Measurements from ENCODE around the gene NFASC. TPM values are rescaled to one million over a fixed set of nuclear protein-coding genes. Genes with fewer than 3 reads are reported as not detected.

NFASC gene
- total and polyA plus RNA-seq, 2 donors: 0.14 to 1.4 TPM

- H3K27ac ChIP-seq (ENCODE audit: low read depth in 1 of 2, low read length in 1 of 2): no peak overlapping the region
- no peak for DNase-seq (ENCODE audit: low read depth in 6 of 9, low spot score in 9 of 9)
- peaks cover 0 to 52% of the 10 kb centered on the region in 2 donors for H3K27me3 ChIP-seq (ENCODE audit: control insufficient read depth in 2 of 2, insufficient read depth in 1 of 2, low read length in 1 of 2)
- H3K9me3 ChIP-seq (ENCODE audit: control insufficient read depth in 2 of 2, insufficient read depth in 1 of 2, low read length in 1 of 2): no peaks in the 10 kb centered on the region
- H3K36me3 ChIP-seq (ENCODE audit: control insufficient read depth in 2 of 2, insufficient read depth in 2 of 2, low read length in 1 of 2): no peaks in the 10 kb centered on the region
- H3K4me3 ChIP-seq (ENCODE audit: low read length in 2 of 2): no peak overlapping the region
- 75% methylated on average over 5 of the region's 5 CpGs for WGBS
- no peaks in the 10 kb centered on the region for H3K4me1 ChIP-seq (ENCODE audit: control insufficient read depth in 2 of 2, insufficient read depth in 2 of 2, low read length in 2 of 2)
Measured at GRCh38 chr1:204924013-204924759, 53.5 kb downstream of the NFASC start.

DNA sequence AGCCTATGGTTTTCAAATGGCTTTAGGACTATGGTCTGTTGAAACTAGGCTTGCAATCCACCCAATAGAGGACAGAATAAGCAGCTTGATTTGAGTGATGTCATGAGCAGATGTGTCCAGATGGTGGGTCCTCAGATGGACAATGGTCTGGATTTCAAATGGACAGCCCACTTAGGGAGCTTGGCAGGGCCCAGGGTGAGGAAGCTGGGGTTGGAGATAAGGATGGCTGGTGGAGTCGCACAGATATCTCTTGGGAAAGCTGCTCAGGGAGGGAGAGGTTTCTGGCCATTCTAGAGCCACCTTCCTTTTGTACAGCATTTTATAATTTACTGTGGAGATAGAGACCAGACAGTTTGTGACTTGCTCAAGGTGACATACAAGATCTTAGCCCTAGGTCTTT lies 55.0 kb downstream of the NFASC start:
- no peaks in the 10 kb centered on the region for H3K36me3 ChIP-seq (ENCODE audit: control insufficient read depth in 2 of 2, insufficient read depth in 2 of 2, low read length in 1 of 2)
- no peak for DNase-seq (ENCODE audit: low read depth in 6 of 9, low spot score in 9 of 9)
- no peak overlapping the region for H3K27ac ChIP-seq (ENCODE audit: low read depth in 1 of 2, low read length in 1 of 2)
- H3K27me3 ChIP-seq (ENCODE audit: control insufficient read depth in 2 of 2, insufficient read depth in 1 of 2, low read length in 1 of 2): peaks cover 0 to 57% of the 10 kb centered on the region in 2 donors
- no peaks in the 10 kb centered on the region for H3K9me3 ChIP-seq (ENCODE audit: control insufficient read depth in 2 of 2, insufficient read depth in 1 of 2, low read length in 1 of 2)
- WGBS: 86% methylated on average over 1 of the region's 1 CpG
- no peak overlapping the region for H3K4me3 ChIP-seq (ENCODE audit: low read length in 2 of 2)
- no peaks in the 10 kb centered on the region for H3K4me1 ChIP-seq (ENCODE audit: control insufficient read depth in 2 of 2, insufficient read depth in 2 of 2, low read length in 2 of 2)

GRCh38 chr1:204927673-204928641 lies 57.3 kb downstream of the NFASC start:
- H3K4me1 ChIP-seq (ENCODE audit: control insufficient read depth in 2 of 2, insufficient read depth in 2 of 2, low read length in 2 of 2): no peaks in the 10 kb centered on the region
- no peak overlapping the region for H3K27ac ChIP-seq (ENCODE audit: low read depth in 1 of 2, low read length in 1 of 2)
- H3K4me3 ChIP-seq (ENCODE audit: low read length in 2 of 2): no peak overlapping the region
- H3K9me3 ChIP-seq (ENCODE audit: control insufficient read depth in 2 of 2, insufficient read depth in 1 of 2, low read length in 1 of 2): no peaks in the 10 kb centered on the region
- no peaks in the 10 kb centered on the region for H3K36me3 ChIP-seq (ENCODE audit: control insufficient read depth in 2 of 2, insufficient read depth in 2 of 2, low read length in 1 of 2)
- no peak for DNase-seq (ENCODE audit: low read depth in 6 of 9, low spot score in 9 of 9)
- 67% methylated on average over 11 of the region's 11 CpGs for WGBS
- peaks cover 0 to 42% of the 10 kb centered on the region in 2 donors for H3K27me3 ChIP-seq (ENCODE audit: control insufficient read depth in 2 of 2, insufficient read depth in 1 of 2, low read length in 1 of 2)

DNA sequence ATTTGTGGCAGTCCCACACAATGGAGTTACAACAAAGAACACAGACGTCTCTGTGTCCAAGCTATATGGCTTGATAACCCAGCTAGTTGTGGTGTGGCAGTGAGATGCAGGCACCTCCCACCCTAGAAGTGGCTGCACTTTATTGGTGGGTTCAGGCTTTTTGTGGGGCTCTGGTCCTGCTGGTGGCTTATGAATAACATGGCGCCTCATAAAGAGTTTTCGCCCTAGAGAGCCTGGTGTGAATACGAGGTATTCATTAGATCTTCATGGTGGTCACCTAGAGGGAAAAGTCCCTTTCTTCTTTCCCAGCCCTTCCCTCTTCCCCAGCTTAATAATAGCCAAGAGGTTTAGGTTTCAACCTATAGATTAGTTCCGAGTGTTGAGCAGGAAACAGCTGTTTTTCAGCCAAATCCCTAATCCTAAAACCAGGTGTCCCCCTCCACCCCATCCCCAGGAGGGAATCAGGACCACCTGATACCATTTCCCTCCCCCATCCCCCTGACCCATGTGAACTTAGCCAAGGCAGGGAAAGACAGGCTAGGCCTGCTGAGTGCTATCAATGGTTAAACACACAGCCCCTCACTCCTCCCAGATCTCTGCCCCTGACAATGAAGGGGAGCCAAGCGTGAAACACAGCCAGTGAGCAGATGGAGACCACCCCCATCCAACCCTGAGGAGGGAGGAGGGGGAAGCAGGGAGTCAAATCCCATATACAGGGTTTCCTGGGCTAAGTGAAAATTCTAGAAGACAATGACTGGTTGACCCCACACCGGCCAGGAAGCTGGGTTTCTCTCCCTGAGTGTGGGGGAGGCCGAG lies 58.2 kb downstream of the NFASC start:
- Histone ChIP-seq H3K4me3 (ENCODE audit: low read length in 2 of 2) (no peak overlapping the region), H3K27ac (ENCODE audit: low read depth in 1 of 2, low read length in 1 of 2) (no peak overlapping the region), H3K9me3 (ENCODE audit: control insufficient read depth in 2 of 2, insufficient read depth in 1 of 2, low read length in 1 of 2) (no peaks in the 10 kb centered on the region), H3K4me1 (ENCODE audit: control insufficient read depth in 2 of 2, insufficient read depth in 2 of 2, low read length in 2 of 2) (no peaks in the 10 kb centered on the region), H3K36me3 (ENCODE audit: control insufficient read depth in 2 of 2, insufficient read depth in 2 of 2, low read length in 1 of 2) (no peaks in the 10 kb centered on the region), H3K27me3 (ENCODE audit: control insufficient read depth in 2 of 2, insufficient read depth in 1 of 2, low read length in 1 of 2) (peaks cover 0 to 36% of the 10 kb centered on the region in 2 donors)
- DNase-seq (ENCODE audit: low read depth in 6 of 9, low spot score in 9 of 9): no peak
- WGBS: 81% methylated on average over 8 of the region's 8 CpGs

- Histone ChIP-seq H3K4me1 (ENCODE audit: control insufficient read depth in 2 of 2, insufficient read depth in 2 of 2, low read length in 2 of 2) (no peaks in the 10 kb centered on the region), H3K4me3 (ENCODE audit: low read length in 2 of 2) (no peak overlapping the region), H3K36me3 (ENCODE audit: control insufficient read depth in 2 of 2, insufficient read depth in 2 of 2, low read length in 1 of 2) (no peaks in the 10 kb centered on the region), H3K27ac (ENCODE audit: low read depth in 1 of 2, low read length in 1 of 2) (no peak overlapping the region), H3K27me3 (ENCODE audit: control insufficient read depth in 2 of 2, insufficient read depth in 1 of 2, low read length in 1 of 2) (peaks cover 0 to 31% of the 10 kb centered on the region in 2 donors), H3K9me3 (ENCODE audit: control insufficient read depth in 2 of 2, insufficient read depth in 1 of 2, low read length in 1 of 2) (no peaks in the 10 kb centered on the region)
- WGBS: 90% methylated on average over 6 of the region's 6 CpGs
- DNase-seq (ENCODE audit: low read depth in 6 of 9, low spot score in 9 of 9): no peak
Measured at GRCh38 chr1:204929487-204930154, 59.0 kb downstream of the NFASC start.

- Histone ChIP-seq H3K9me3 (ENCODE audit: control insufficient read depth in 2 of 2, insufficient read depth in 1 of 2, low read length in 1 of 2) (no peaks in the 10 kb centered on the region), H3K4me1 (ENCODE audit: control insufficient read depth in 2 of 2, insufficient read depth in 2 of 2, low read length in 2 of 2) (no peaks in the 10 kb centered on the region), H3K27ac (ENCODE audit: low read depth in 1 of 2, low read length in 1 of 2) (no peak overlapping the region), H3K36me3 (ENCODE audit: control insufficient read depth in 2 of 2, insufficient read depth in 2 of 2, low read length in 1 of 2) (no peaks in the 10 kb centered on the region), H3K4me3 (ENCODE audit: low read length in 2 of 2) (no peak overlapping the region), H3K27me3 (ENCODE audit: control insufficient read depth in 2 of 2, insufficient read depth in 1 of 2, low read length in 1 of 2) (peaks cover 0 to 30% of the 10 kb centered on the region in 2 donors)
- DNase-seq (ENCODE audit: low read depth in 6 of 9, low spot score in 9 of 9): no peak
- 94% methylated on average over 3 of the region's 3 CpGs for WGBS
Measured at GRCh38 chr1:204930155-204930523, 59.5 kb downstream of the NFASC start.

GRCh38 chr1:204931313-204931712 lies 60.7 kb downstream of the NFASC start:
- Histone ChIP-seq H3K9me3 (ENCODE audit: control insufficient read depth in 2 of 2, insufficient read depth in 1 of 2, low read length in 1 of 2) (no peaks in the 10 kb centered on the region), H3K27ac (ENCODE audit: low read depth in 1 of 2, low read length in 1 of 2) (no peak overlapping the region), H3K27me3 (ENCODE audit: control insufficient read depth in 2 of 2, insufficient read depth in 1 of 2, low read length in 1 of 2) (peaks cover 0 to 30% of the 10 kb centered on the region in 2 donors), H3K4me3 (ENCODE audit: low read length in 2 of 2) (no peak overlapping the region), H3K36me3 (ENCODE audit: control insufficient read depth in 2 of 2, insufficient read depth in 2 of 2, low read length in 1 of 2) (no peaks in the 10 kb centered on the region), H3K4me1 (ENCODE audit: control insufficient read depth in 2 of 2, insufficient read depth in 2 of 2, low read length in 2 of 2) (no peaks in the 10 kb centered on the region)
- WGBS: 93% methylated on average over 1 of the region's 1 CpG
- DNase-seq (ENCODE audit: low read depth in 6 of 9, low spot score in 9 of 9): no peak

DNA sequence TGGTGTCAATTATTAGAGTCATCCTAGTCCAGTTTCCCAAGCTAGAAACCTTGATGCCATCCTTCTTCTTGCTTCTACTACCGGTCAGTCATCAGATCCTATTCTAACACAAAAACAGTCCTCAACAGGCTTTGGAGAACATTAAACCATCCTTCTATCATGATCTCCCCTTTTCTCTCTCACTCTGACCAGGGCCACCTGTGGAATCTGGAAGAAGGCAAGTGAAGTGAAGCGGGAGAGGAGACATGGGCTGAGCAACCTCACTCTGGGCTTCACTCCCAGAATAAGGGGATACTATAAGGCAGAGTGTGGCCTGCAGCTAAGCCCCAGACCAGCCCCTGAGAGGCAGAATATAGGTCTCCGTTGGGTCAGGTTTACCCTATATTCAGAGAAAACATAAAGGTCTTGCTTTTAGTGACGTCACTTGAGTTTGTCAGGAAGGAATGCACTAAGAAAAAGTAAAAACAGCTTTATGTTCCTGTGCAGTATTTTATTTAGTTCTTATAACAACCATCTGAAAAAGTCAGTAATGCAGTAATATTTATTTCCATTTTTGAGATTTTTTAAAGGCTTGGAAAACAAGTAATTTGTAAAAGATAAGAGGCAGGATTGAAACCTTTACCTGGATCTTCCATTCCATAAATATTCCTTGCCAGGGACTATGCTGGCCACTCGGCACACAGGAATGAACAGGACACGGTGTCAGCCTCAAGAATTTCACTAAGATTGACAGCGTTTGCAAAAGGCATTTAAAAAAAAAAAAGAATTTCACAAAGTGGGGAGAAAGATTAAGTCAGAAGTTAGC lies 61.3 kb downstream of the NFASC start:
- WGBS: 93% methylated on average over 7 of the region's 7 CpGs
- Histone ChIP-seq H3K4me3 (ENCODE audit: low read length in 2 of 2) (no peak overlapping the region), H3K27ac (ENCODE audit: low read depth in 1 of 2, low read length in 1 of 2) (no peak overlapping the region), H3K4me1 (ENCODE audit: control insufficient read depth in 2 of 2, insufficient read depth in 2 of 2, low read length in 2 of 2) (no peaks in the 10 kb centered on the region), H3K27me3 (ENCODE audit: control insufficient read depth in 2 of 2, insufficient read depth in 1 of 2, low read length in 1 of 2) (peaks cover 0 to 30% of the 10 kb centered on the region in 2 donors), H3K9me3 (ENCODE audit: control insufficient read depth in 2 of 2, insufficient read depth in 1 of 2, low read length in 1 of 2) (no peaks in the 10 kb centered on the region), H3K36me3 (ENCODE audit: control insufficient read depth in 2 of 2, insufficient read depth in 2 of 2, low read length in 1 of 2) (no peaks in the 10 kb centered on the region)
- no peak for DNase-seq (ENCODE audit: low read depth in 6 of 9, low spot score in 9 of 9)
